HepG2 (cell line): ENCODE data around the gene TTC23. TPM values are rescaled to one million over a fixed set of nuclear protein-coding genes. Genes with fewer than 3 reads are reported as not detected.

Experiments used
- EP300 ChIP-seq, 3 experiments: sonication (generic) in 1 of 3; formaldehyde crosslinking in 1 of 3; IDR thresholded peaks; 2 replicates each; pipeline versions ENCODE4 v1.5.1 to v1.6.1; 2011 to 2020; ENCODE audit warnings: low read depth in 2 of 3, low read length in 2 of 3, borderline replicate concordance in 1 of 3, improper control_type of control experiment in 1 of 3, mild to moderate bottlenecking in 1 of 3, missing genetic modification reagents in 1 of 3, moderate library complexity in 1 of 3
- GATAD1 ChIP-seq: IDR thresholded peaks from 2 replicates; pipeline ENCODE4 v1.6.1; 2016; ENCODE audit warnings: missing genetic modification reagents, missing compliant biosample characterization
- ISX ChIP-seq: sonication (generic); formaldehyde crosslinking; conservative IDR thresholded peaks from 2 replicates; pipeline ENCODE4 v1.5.0; 2020; ENCODE audit warnings: missing genetic modification reagents
- KDM5B ChIP-seq: sonication (generic); formaldehyde crosslinking; IDR thresholded peaks from 2 replicates; pipeline ENCODE4 v1.4.0; 2020; ENCODE audit warnings: missing genetic modification reagents, mild to moderate bottlenecking, borderline replicate concordance
- KLF9 ChIP-seq: IDR thresholded peaks from 2 replicates; pipeline ENCODE4 v1.6.1; 2016; ENCODE audit warnings: low read depth
- LRRFIP1 ChIP-seq: sonication (generic); formaldehyde crosslinking; conservative IDR thresholded peaks from 2 replicates; pipeline ENCODE4 v1.4.0; 2020; ENCODE audit warnings: missing genetic modification reagents
- MAF1 ChIP-seq: sonication (generic); formaldehyde crosslinking; IDR thresholded peaks from 2 replicates; pipeline ENCODE4 v1.5.0; 2020; ENCODE audit warnings: missing genetic modification reagents, borderline replicate concordance
- MED13 ChIP-seq: sonication (generic); formaldehyde crosslinking; IDR thresholded peaks from 2 replicates; pipeline ENCODE4 v1.5.0; 2020; ENCODE audit warnings: missing genetic modification reagents
- NFYC ChIP-seq: IDR thresholded peaks from 2 replicates; pipeline ENCODE4 v1.6.1; 2016; ENCODE audit warnings: missing genetic modification reagents, missing compliant biosample characterization
- PAWR ChIP-seq: sonication (generic); formaldehyde crosslinking; IDR thresholded peaks from 2 replicates; pipeline ENCODE4 v1.4.0; 2020; ENCODE audit warnings: missing genetic modification reagents, mild to moderate bottlenecking, borderline replicate concordance
- PAXIP1 ChIP-seq: sonication (generic); formaldehyde crosslinking; conservative IDR thresholded peaks from 2 replicates; pipeline ENCODE4 v1.4.0; 2020; ENCODE audit warnings: mild to moderate bottlenecking, missing genetic modification reagents, moderate library complexity
- PLRG1 ChIP-seq: fragments of 450-650 bp; conservative IDR thresholded peaks from 2 replicates; pipeline ENCODE4 v1.6.1; 2016
- TBL1XR1 ChIP-seq: fragments of 150-350 bp; IDR thresholded peaks from 2 replicates; pipeline ENCODE4 v1.6.1; 2014; ENCODE audit warnings: borderline replicate concordance, low read length; ENCODE audit not compliant: partially characterized antibody
- ZBTB21 ChIP-seq: sonication (generic); formaldehyde crosslinking; IDR thresholded peaks from 2 replicates; pipeline ENCODE4 v1.4.0; 2020; ENCODE audit warnings: missing genetic modification reagents
- ZBTB43 ChIP-seq: sonication (generic); formaldehyde crosslinking; conservative IDR thresholded peaks from 2 replicates; pipeline ENCODE4 v1.4.0; 2020; ENCODE audit warnings: missing genetic modification reagents
- ZFP90 ChIP-seq: sonication (generic); formaldehyde crosslinking; IDR thresholded peaks from 2 replicates; pipeline ENCODE4 v1.8.0; 2022; ENCODE audit warnings: missing genetic modification reagents, mild to moderate bottlenecking, inconsistent platforms, borderline replicate concordance
- ZKSCAN1 ChIP-seq: fragments of 150-350 bp; IDR thresholded peaks from 2 replicates; pipeline ENCODE4 v1.6.1; 2014; ENCODE audit warnings: low read length
- ZNF138 ChIP-seq: sonication (generic); formaldehyde crosslinking; IDR thresholded peaks from 2 replicates; pipeline ENCODE4 v1.5.0; 2020; ENCODE audit warnings: mild to moderate bottlenecking, low read depth, missing genetic modification reagents
- ZNF430 ChIP-seq: sonication (generic); formaldehyde crosslinking; IDR thresholded peaks from 2 replicates; pipeline ENCODE4 v1.9.0; 2021; ENCODE audit warnings: mild to moderate bottlenecking, missing genetic modification reagents
- ZNF576 ChIP-seq: sonication (generic); formaldehyde crosslinking; IDR thresholded peaks from 2 replicates; pipeline ENCODE4 v1.4.0; 2020; ENCODE audit warnings: mild to moderate bottlenecking, missing genetic modification reagents
- ZNF607 ChIP-seq: sonication (generic); formaldehyde crosslinking; IDR thresholded peaks from 2 replicates; pipeline ENCODE4 v1.5.1; 2020; ENCODE audit warnings: missing genetic modification reagents, mild to moderate bottlenecking, borderline replicate concordance
- ZNF616 ChIP-seq: sonication (generic); formaldehyde crosslinking; IDR thresholded peaks from 2 replicates; pipeline ENCODE4 v1.5.0; 2020; ENCODE audit warnings: low read depth, mild to moderate bottlenecking, missing genetic modification reagents
- polyA plus RNA-seq, 8 experiments: library from polyadenylated mRNA; depleted of rRNA in 3 of 8; stranded (reverse) in 7 of 8; unstranded in 1 of 8; fragments of >200 nt; fragmentation: Illumina TruSeq in 4 of 8; extraction: Trizol in 4 of 8; gene quantifications; 2 replicates each; pipeline versions ENCODE4 v1.2.1 to v1.2.3, GENCODE V29; 2011 to 2016; ENCODE audit warnings: low read depth in 4 of 8, missing spikeins in 1 of 8, mixed read lengths in 1 of 8; ENCODE audit not compliant: insufficient read depth in 1 of 8
- total RNA-seq, 5 experiments: library from RNA; depleted of rRNA; stranded (reverse); fragments of >200 nt; fragmentation: Illumina TruSeq; extraction: Trizol; gene quantifications; 2 replicates each; pipeline ENCODE4 v1.2.3, GENCODE V29; 2016; ENCODE audit warnings: low read depth in 1 of 5

Gene TTC23
- total and polyA plus RNA-seq, 2 of the 13 experiments (the other 11 are each of a cell fraction or from before 2014, with no cell fraction given), result 1.6 to 11.7 TPM

GRCh38 chr15:99104788-99105513 is 144.4 kb downstream of the TTC23 start, which contains the start of gene SYNM (continued):
- TF ChIP-seq ZNF138 (peak; percentile 72; the same call in 1 of the 2 replicates), PAWR (CRISPR knock-in tag) (no peak), ZNF607 (CRISPR knock-in tag) (peak; percentile 79; the same call in 1 of the 2 replicates), MAF1 (CRISPR knock-in tag) (0 out of 2 replicates have a peak, but pooled peaks have one; percentile 19), KDM5B (no peak; the same call in 1 of the 2 replicates), ZNF576 (no peak), GATAD1 (CRISPR knock-in tag) (peak; percentile 32; the same call in 1 of the 2 replicates), ZBTB21 (CRISPR knock-in tag) (no peak), ZNF616 (0 out of 2 replicates have a peak, but pooled peaks have one; percentile 41), EP300 (IDR thresholded peaks at IDR 0.05; ENCODE audit: low read depth in 2 of 2, low read length in 2 of 2) (no peak), EP300 (CRISPR knock-in tag; IDR thresholded peaks at IDR 0.05; ENCODE audit: borderline replicate concordance) (no peak), PAXIP1 (CRISPR knock-in tag) (no peak), ZBTB43 (CRISPR knock-in tag) (no peak; the same call in 1 of the 2 replicates), NFYC (CRISPR knock-in tag) (peak; percentile 65), ZFP90 (peak; percentile 28; the same call in 1 of the 2 replicates), KLF9 (CRISPR knock-in tag) (no peak), PLRG1 (no peak), MED13 (CRISPR knock-in tag) (no peak), TBL1XR1 (no peak), ZNF430 (CRISPR knock-in tag) (no peak), LRRFIP1 (CRISPR knock-in tag) (no peak), ZKSCAN1 (no peak), ISX (CRISPR knock-in tag) (no peak)
